ENCODE measurements around the gene PRF1.
A peak's percentile ranks its signal among the peaks of the same experiment; 100 is the strongest.

PRF1 gene

DNA sequence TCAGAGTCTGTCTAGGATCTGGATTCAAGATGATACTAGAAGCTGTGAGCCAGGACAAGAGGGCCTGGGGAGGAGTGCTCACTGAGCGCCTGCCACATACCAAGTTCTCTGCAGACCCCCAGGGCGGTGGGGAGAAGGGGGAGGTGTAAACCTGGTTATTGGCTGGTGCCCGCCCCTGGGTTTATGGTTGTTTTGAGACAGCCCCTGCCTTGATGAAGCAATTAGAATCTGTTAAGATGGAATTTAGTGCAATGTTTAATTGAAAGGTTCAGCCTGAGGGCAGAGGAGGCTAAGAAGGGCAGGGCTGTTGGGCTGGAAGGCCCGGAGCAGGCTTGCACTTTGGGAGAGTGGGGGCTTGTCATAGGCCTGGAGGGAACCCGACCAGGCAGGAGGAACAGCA, 42.7 kb downstream of the PRF1 start:
- H2BK12ac ChIP-seq (ENCODE audit: low read length): no peak overlapping the region

DNA sequence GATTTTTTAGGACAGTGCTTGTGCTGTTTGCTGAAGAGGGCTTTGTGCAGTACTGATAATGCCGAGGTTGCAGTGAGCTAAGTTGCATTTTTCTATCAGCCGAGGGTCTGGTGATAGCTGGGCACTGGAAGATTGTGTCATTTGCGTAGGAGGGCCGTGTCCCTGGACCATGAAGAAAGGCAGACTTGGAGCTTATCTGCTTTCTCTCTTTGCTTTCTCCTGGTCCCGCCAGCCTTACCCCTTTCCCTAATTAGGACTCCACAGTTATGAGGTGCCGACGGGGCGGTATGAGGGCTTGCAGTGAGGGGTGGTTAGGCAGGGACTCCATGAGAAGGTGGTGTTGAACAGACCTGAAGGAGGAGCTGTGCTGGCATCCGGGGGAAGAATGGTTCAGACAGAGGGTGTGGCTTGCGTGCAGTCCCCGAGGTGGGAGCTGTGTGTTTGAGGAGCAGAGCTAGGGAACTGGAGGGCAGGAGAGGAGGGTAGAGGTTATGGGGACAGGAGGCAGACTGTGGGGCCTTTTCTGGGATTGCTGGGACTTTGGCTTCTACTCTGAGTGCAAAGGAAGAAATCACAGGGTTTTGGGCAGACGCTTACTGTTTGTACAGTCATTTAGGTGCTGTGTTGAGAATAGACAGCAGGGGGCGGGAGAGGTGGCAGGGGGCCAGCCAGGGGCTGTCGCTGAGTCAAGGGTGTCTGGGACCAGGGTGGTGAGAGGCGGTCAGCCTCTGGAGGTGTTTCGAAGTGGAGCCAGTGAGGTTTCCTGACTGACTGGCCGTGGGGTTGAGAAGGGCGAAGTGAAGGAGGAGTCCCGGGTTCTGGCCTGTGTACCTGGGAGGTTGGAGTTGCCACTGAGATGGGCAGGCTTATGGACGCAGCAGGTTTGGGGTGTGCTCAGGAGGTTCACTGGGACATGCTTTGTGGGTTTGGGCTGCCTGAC, 43.4 kb downstream of the PRF1 start:
- H3K27me3 ChIP-seq (ENCODE audit: insufficient read depth, low read length): no peaks in the 10 kb centered on the region
- WGBS (ENCODE audit: extremely low coverage, insufficient coverage, insufficient read length): no CpG with 5 or more reads among the region's 20 CpGs
- H3K9ac ChIP-seq (ENCODE audit: low read length): no peak overlapping the region

More for the DNA sequence above, 42.7 kb downstream of the PRF1 start:
- H3K9me3 ChIP-seq (ENCODE audit: insufficient read depth, low read depth, low read length): no peaks in the 10 kb centered on the region
- no peaks in the 10 kb centered on the region for H3K79me2 ChIP-seq (ENCODE audit: control insufficient read depth, insufficient read depth, low read length, poor library complexity)
- H4K91ac ChIP-seq (ENCODE audit: low read depth, low read length): no peak overlapping the region
- H3K36me3 ChIP-seq (ENCODE audit: control insufficient read depth in 1 of 2, insufficient read depth in 2 of 2, low read length in 2 of 2): no peaks in the 10 kb centered on the region
- no peak overlapping the region for H2BK120ac ChIP-seq (ENCODE audit: insufficient read depth, low read length, poor library complexity)
- no peak overlapping the region for H3K23ac ChIP-seq (ENCODE audit: low read length)
- H3K9ac ChIP-seq (ENCODE audit: low read length): no peak overlapping the region
- no peak overlapping the region for H3K4ac ChIP-seq (ENCODE audit: low read depth, low read length)
- no peak overlapping the region for H3K4me2 ChIP-seq (ENCODE audit: low read length)
- H4K12ac ChIP-seq (ENCODE audit: low read depth, low read length): no peak overlapping the region
- no peak overlapping the region for H4K8ac ChIP-seq (ENCODE audit: low read depth, low read length)
- H3K18ac ChIP-seq (ENCODE audit: low read length): no peak overlapping the region
- no peaks in the 10 kb centered on the region for H3K27me3 ChIP-seq (ENCODE audit: insufficient read depth, low read length)
- no peak overlapping the region for H2AK5ac ChIP-seq (ENCODE audit: low read length)
- no peak overlapping the region for H2AFZ ChIP-seq (ENCODE audit: insufficient read depth, low read length, poor library complexity)
- no peak overlapping the region for H3K4me3 ChIP-seq (ENCODE audit: low read depth, low read length)
- H3K79me1 ChIP-seq (ENCODE audit: low read length): no peaks in the 10 kb centered on the region
- H3K4me1 ChIP-seq (ENCODE audit: control insufficient read depth in 1 of 2, insufficient read depth in 2 of 2, low read length in 2 of 2): no peaks in the 10 kb centered on the region
- WGBS (ENCODE audit: extremely low coverage, insufficient coverage, insufficient read length): no CpG with 5 or more reads among the region's 5 CpGs
- no peak for DNase-seq
- H2BK5ac ChIP-seq (ENCODE audit: low read depth, low read length, poor library complexity): no peak overlapping the region
- no peak overlapping the region for H3K27ac ChIP-seq (ENCODE audit: low read depth, low read length)
- no peak overlapping the region for H3K14ac ChIP-seq (ENCODE audit: low read length)

GRCh38 chr10:70558295-70558694, 44.2 kb downstream of the PRF1 start:
- Histone ChIP-seq H3K23ac (ENCODE audit: low read length) (no peak overlapping the region), H2BK120ac (ENCODE audit: insufficient read depth, low read length, poor library complexity) (no peak overlapping the region), H3K79me2 (ENCODE audit: control insufficient read depth, insufficient read depth, low read length, poor library complexity) (no peaks in the 10 kb centered on the region), H2BK12ac (ENCODE audit: low read length) (no peak overlapping the region), H4K12ac (ENCODE audit: low read depth, low read length) (no peak overlapping the region), H3K4me3 (ENCODE audit: low read depth, low read length) (no peak overlapping the region), H4K91ac (ENCODE audit: low read depth, low read length) (no peak overlapping the region), H3K14ac (ENCODE audit: low read length) (no peak overlapping the region), H4K8ac (ENCODE audit: low read depth, low read length) (no peak overlapping the region), H3K4ac (ENCODE audit: low read depth, low read length) (no peak overlapping the region), H3K4me2 (ENCODE audit: low read length) (no peak overlapping the region), H3K79me1 (ENCODE audit: low read length) (no peaks in the 10 kb centered on the region), H2AK5ac (ENCODE audit: low read length) (no peak overlapping the region), H3K36me3 (ENCODE audit: control insufficient read depth in 1 of 2, insufficient read depth in 2 of 2, low read length in 2 of 2) (no peaks in the 10 kb centered on the region), H3K4me1 (ENCODE audit: control insufficient read depth in 1 of 2, insufficient read depth in 2 of 2, low read length in 2 of 2) (no peaks in the 10 kb centered on the region), H3K18ac (ENCODE audit: low read length) (no peak overlapping the region), H3K27me3 (ENCODE audit: insufficient read depth, low read length) (no peaks in the 10 kb centered on the region), H2BK5ac (ENCODE audit: low read depth, low read length, poor library complexity) (no peak overlapping the region), H3K9ac (ENCODE audit: low read length) (no peak overlapping the region), H3K27ac (ENCODE audit: low read depth, low read length) (no peak overlapping the region), H3K9me3 (ENCODE audit: insufficient read depth, low read depth, low read length) (no peaks in the 10 kb centered on the region), H2AFZ (ENCODE audit: insufficient read depth, low read length, poor library complexity) (no peak overlapping the region)
- DNase-seq: no peak
- WGBS (ENCODE audit: extremely low coverage, insufficient coverage, insufficient read length): no CpG with 5 or more reads among the region's 11 CpGs

More for the DNA sequence above, 43.4 kb downstream of the PRF1 start:
- Histone ChIP-seq H3K23ac (ENCODE audit: low read length) (no peak overlapping the region), H2BK5ac (ENCODE audit: low read depth, low read length, poor library complexity) (no peak overlapping the region), H3K18ac (ENCODE audit: low read length) (no peak overlapping the region), H3K14ac (ENCODE audit: low read length) (no peak overlapping the region), H3K36me3 (ENCODE audit: control insufficient read depth in 1 of 2, insufficient read depth in 2 of 2, low read length in 2 of 2) (no peaks in the 10 kb centered on the region), H4K8ac (ENCODE audit: low read depth, low read length) (no peak overlapping the region), H3K79me2 (ENCODE audit: control insufficient read depth, insufficient read depth, low read length, poor library complexity) (no peaks in the 10 kb centered on the region), H4K91ac (ENCODE audit: low read depth, low read length) (no peak overlapping the region), H2BK12ac (ENCODE audit: low read length) (no peak overlapping the region), H2AFZ (ENCODE audit: insufficient read depth, low read length, poor library complexity) (no peak overlapping the region), H3K27ac (ENCODE audit: low read depth, low read length) (no peak overlapping the region), H3K4me2 (ENCODE audit: low read length) (peak overlapping the region; percentile 13), H3K4ac (ENCODE audit: low read depth, low read length) (no peak overlapping the region), H3K79me1 (ENCODE audit: low read length) (no peaks in the 10 kb centered on the region), H3K4me1 (ENCODE audit: control insufficient read depth in 1 of 2, insufficient read depth in 2 of 2, low read length in 2 of 2) (no peaks in the 10 kb centered on the region), H2BK120ac (ENCODE audit: insufficient read depth, low read length, poor library complexity) (no peak overlapping the region), H4K12ac (ENCODE audit: low read depth, low read length) (no peak overlapping the region), H2AK5ac (ENCODE audit: low read length) (no peak overlapping the region), H3K9me3 (ENCODE audit: insufficient read depth, low read depth, low read length) (no peaks in the 10 kb centered on the region), H3K4me3 (ENCODE audit: low read depth, low read length) (no peak overlapping the region)
- peak in 1 of 2 donors; percentile 29 for DNase-seq

GRCh38 chr10:70557876-70558275, 44.7 kb downstream of the PRF1 start:
- H2BK5ac ChIP-seq (ENCODE audit: low read depth, low read length, poor library complexity): no peak overlapping the region
- H3K4ac ChIP-seq (ENCODE audit: low read depth, low read length): no peak overlapping the region
- no peak overlapping the region for H4K91ac ChIP-seq (ENCODE audit: low read depth, low read length)
- no peak overlapping the region for H3K4me3 ChIP-seq (ENCODE audit: low read depth, low read length)
- peak in 1 of 2 donors; percentile 84 for DNase-seq
- no peak overlapping the region for H3K14ac ChIP-seq (ENCODE audit: low read length)
- H3K23ac ChIP-seq (ENCODE audit: low read length): no peak overlapping the region
- H3K79me2 ChIP-seq (ENCODE audit: control insufficient read depth, insufficient read depth, low read length, poor library complexity): no peaks in the 10 kb centered on the region
- H3K4me2 ChIP-seq (ENCODE audit: low read length): no peak overlapping the region
- no peaks in the 10 kb centered on the region for H3K9me3 ChIP-seq (ENCODE audit: insufficient read depth, low read depth, low read length)
- no peak overlapping the region for H2AFZ ChIP-seq (ENCODE audit: insufficient read depth, low read length, poor library complexity)
- no peak overlapping the region for H4K12ac ChIP-seq (ENCODE audit: low read depth, low read length)
- no peak overlapping the region for H2BK12ac ChIP-seq (ENCODE audit: low read length)
- no peaks in the 10 kb centered on the region for H3K36me3 ChIP-seq (ENCODE audit: control insufficient read depth in 1 of 2, insufficient read depth in 2 of 2, low read length in 2 of 2)
- H3K79me1 ChIP-seq (ENCODE audit: low read length): no peaks in the 10 kb centered on the region
- no peaks in the 10 kb centered on the region for H3K4me1 ChIP-seq (ENCODE audit: control insufficient read depth in 1 of 2, insufficient read depth in 2 of 2, low read length in 2 of 2)
- no peak overlapping the region for H2AK5ac ChIP-seq (ENCODE audit: low read length)
- H3K27ac ChIP-seq (ENCODE audit: low read depth, low read length): no peak overlapping the region
- H4K8ac ChIP-seq (ENCODE audit: low read depth, low read length): no peak overlapping the region
- H3K18ac ChIP-seq (ENCODE audit: low read length): no peak overlapping the region
- WGBS (ENCODE audit: extremely low coverage, insufficient coverage, insufficient read length): no CpG with 5 or more reads among the region's 2 CpGs
- H3K9ac ChIP-seq (ENCODE audit: low read length): no peak overlapping the region
- H2BK120ac ChIP-seq (ENCODE audit: insufficient read depth, low read length, poor library complexity): no peak overlapping the region
- H3K27me3 ChIP-seq (ENCODE audit: insufficient read depth, low read length): no peaks in the 10 kb centered on the region
